GM19239 (cell line): Measurements from ENCODE around the gene ELANE.
"Not testable (repeated sequence)": the region's sequence is repeated elsewhere in the genome, so short reads cannot be mapped to it uniquely, and the experiment has no call there.

ENCODE experiments used
- DNase-seq: peaks from one replicate; pipeline ENCODE4 v3.0.0; 2011; ENCODE audit warnings: low spot score; ENCODE audit not compliant: insufficient read length
- FAIRE-seq: peaks from 2 replicates; lab custom pipeline; 2011; peaks lifted over from hg19 to GRCh38; lab: Jason Lieb, UNC

ELANE gene

GRCh38 chr19:813219-814151 lies 38.6 kb upstream of the ELANE start:
- FAIRE-seq, result no peak
- no peak for DNase-seq

GRCh38 chr19:814152-815078 lies 37.7 kb upstream of the ELANE start:
- FAIRE-seq, result no peak
- DNase-seq, result no peak

GRCh38 chr19:815079-815774 lies 36.9 kb upstream of the ELANE start:
- no peak for FAIRE-seq
- no peak for DNase-seq

- DNase-seq, result no peak
- FAIRE-seq, result no peak
Measured at GRCh38 chr19:815775-816499, 36.2 kb upstream of the ELANE start.

DNA sequence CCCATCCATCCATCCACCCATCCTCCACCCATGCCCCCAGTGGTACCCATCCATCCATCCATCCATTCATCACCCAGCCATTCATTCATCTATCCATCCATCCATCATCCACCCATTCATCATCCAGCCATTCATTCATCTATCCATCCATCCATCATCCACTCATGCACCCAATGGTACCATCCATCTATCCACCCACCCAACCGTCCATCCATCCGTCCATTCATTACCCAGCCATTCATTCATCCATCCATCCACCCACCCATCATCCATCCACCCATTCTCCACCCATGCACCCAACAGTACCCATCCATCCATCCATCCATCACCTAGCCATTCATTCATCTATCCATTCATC lies 35.6 kb upstream of the ELANE start:
- no peak for DNase-seq
- FAIRE-seq, result peak; percentile 54

- DNase-seq, FAIRE-seq: not testable (repeated sequence)
Measured at GRCh38 chr19:820212-820611, 31.9 kb upstream of the ELANE start.

DNA sequence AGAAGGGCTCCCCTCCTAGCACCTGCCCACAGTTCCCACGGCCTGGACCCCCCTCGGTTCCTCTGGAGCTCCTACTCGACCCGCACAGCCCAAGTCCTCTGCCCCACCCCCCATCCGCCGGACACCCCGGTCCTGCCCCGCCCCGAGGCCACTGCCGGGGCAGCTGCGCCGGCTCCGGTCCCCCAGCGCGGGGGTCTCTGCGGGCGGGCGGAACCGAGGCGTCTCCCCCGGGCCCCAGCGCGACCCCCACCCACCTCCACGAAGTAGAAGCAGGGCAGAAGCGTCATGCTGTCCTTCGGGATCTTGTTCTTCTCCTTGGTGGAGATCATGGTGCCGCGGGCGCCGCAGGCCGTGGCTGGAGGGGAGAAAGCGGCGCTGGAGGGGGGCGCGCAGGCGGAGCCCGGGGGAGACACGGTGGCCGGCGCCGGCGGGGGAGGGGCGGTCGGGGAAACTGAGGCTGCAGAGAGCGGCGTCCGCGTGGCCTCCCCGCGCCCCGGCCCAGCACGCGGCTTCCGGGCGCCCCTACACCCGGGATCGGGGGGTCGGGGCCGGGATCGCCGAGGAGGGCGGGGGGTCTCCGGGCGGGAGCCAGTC lies 30.8 kb upstream of the ELANE start:
- no peak for FAIRE-seq

DNA sequence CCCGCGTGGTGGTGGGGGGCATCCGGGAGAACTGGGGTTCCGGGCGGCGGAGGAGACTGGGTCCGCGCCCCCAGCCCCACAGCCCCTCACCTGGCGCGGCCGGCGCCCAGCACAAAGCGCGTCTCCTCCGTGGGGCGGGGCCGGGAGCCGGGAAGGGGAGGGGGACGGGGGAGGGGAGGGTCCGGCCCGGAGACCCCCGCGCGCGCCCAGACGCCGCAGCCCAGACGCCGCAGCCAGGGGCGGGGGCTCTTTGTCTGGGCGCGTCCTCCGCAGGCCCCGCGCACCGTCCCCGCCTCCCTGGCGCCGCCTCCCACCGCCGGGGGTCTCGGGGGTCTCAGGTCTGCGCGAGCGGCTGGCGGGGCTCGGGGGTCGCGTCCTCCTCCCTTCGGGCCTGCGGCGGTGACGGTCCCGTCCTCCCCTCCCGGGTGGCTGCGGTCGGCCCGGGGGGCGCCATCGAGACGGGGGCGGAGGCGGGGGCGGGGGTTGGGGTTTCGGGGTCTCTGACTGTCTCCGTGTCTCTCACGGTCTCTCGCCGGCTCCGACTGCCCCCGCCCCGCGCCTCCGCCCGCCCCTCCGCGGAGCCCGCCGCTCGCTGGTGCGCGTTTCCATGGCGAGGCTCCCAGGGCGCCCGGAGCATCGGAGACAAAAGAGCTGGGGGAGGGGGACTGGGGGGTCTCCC lies 30.1 kb upstream of the ELANE start, which contains the start of gene PLPPR3:
TSS of gene PLPPR3 (minus strand) at position 131 of the 679 bp plus-strand sequence. CDS start 396 bp downstream, outside the sequence.
- no peak for DNase-seq
- FAIRE-seq, result no peak

More for the DNA sequence above, 30.8 kb upstream of the ELANE start:
- DNase-seq, result no peak

- DNase-seq (no peak), FAIRE-seq (no peak)
Measured at GRCh38 chr19:823565-824121, 28.5 kb upstream of the ELANE start.

DNA sequence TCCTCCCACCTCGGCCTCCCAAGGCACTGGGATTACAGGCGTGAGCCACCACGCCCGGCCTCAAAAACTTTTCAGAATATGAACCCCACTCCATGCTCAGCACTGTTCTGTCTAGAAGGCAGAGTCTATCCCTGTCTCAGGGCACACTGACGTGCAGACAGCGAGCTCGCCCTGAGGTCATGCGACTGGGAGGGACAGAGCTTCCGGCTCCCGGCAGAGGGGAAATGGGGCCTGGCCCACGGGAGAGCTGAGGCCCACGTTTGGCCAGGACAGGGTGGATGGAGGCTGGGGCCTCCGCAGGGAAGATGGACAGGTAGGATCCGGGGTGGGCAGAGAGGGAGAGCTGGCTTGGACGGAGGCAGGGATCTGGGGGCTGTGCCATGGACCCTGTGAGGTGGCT lies 27.2 kb upstream of the ELANE start:
- no peak for DNase-seq
- no peak for FAIRE-seq

DNA sequence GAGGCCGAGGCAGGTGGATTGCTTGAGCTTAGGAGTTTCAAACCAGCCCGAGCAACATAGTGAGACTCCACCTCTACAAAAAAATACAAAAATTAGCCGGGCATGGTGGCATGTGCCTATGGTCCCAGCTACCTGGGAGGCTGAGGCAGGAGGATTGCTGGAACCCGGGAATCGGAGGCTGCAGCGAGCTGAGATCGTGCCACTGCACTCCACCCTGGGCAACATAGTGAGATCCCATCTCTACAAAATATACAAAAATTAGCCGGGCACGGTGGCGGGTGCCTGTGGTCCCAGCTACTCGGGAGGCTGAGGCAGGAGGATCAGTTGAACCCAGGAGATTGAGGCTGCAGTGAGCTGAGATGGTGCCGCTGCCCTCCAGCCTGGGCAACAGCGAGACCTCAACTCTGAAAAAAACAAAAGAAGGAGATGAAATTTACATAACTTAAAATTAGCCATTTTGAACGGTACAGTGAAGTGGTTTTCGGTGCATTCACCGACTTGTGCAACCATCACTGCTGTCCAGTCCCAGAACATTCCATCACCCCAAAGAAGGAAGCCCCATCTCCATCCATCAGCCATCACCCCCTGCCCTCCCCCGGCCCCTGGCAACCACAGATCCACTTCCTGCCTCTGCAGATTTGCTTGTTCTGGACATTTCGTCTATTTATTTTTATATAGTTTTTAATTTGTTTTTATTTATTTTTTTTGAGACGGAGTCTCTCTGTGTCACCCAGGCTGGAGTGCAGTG lies 26.0 kb upstream of the ELANE start:
- no peak for FAIRE-seq

GRCh38 chr19:827314-827709 lies 24.8 kb upstream of the ELANE start:
- DNase-seq (no peak), FAIRE-seq (no peak)

More for the DNA sequence above, 26.0 kb upstream of the ELANE start:
- DNase-seq, result no peak

DNA sequence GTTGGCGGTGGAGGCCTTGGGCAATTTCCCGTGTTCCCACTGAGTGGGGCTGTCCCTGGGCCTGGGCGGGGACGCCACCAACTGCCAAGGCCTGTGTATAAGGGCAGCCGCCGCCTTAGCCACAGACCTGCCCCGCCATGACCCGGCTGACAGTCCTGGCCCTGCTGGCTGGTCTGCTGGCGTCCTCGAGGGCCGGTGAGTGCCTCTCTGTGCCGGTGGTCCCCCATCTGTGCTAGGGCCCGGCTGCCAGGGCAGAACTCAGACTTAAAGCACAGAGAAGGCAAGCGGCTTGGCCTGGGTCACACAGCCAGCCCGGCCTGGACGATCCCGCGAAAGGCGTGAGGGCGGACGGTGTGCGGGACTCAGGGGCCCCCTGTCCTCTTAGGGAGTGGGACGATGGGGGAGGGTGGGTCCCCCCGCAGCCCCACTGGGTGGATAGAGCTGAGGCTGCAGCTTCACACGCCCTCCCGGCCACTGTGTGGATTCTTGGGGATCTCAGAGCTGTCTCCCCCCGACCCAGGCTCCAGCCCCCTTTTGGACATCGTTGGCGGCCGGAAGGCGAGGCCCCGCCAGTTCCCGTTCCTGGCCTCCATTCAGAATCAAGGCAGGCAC lies 24.3 kb upstream of the ELANE start, which contains the start of gene AZU1:
TSS of gene AZU1 (plus strand) at position 128 of the 612 bp plus-strand sequence. CDS start at position 138, 10 bp downstream.
- FAIRE-seq, result no peak
- no peak for DNase-seq

- FAIRE-seq, result no peak
- DNase-seq, result no peak
Measured at GRCh38 chr19:829129-829758, 22.9 kb upstream of the ELANE start.

- DNase-seq, result no peak
- FAIRE-seq, result no peak
Measured at GRCh38 chr19:831407-832369, 20.4 kb upstream of the ELANE start.

DNA sequence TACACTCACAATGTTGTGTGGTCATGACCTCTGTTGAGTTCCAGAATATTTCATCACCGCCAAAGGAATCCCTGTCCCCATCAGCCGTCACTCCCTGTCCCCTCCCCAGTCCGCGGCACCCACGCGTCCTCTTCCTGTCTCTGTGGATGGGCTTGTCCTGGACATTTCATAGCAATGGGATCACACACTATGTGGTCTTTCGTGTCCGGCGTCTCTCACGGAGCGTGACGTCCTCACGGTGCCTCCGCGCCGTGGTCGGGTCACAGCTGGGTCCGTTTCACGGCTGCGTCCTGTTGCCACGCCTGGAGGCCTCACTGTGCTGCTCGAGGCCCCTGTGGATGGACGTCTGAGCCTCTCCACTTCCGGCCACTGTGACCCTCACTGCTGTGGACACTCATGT lies 17.9 kb upstream of the ELANE start:
- DNase-seq, result no peak
- no peak for FAIRE-seq
